Left colon (tissue), 2 donors: ENCODE data around the gene SLX9. TPM values are rescaled to one million over a fixed set of nuclear protein-coding genes. Genes with fewer than 3 reads are reported as not detected.
A peak's percentile ranks its signal among the peaks of the same experiment; 100 is the strongest.

ENCODE experiments used
- ATAC-seq: fragments of 200-7000 bp; cut with Tn5 transposase; one replicate; pipeline ENCODE4 v1.9.1; 2020; ENCODE audit warnings: mild to moderate bottlenecking, moderate library complexity
- DNase-seq, 2 donors: peaks; one replicate each; pipeline ENCODE4 v3.0.0-alpha.2; 2020
- intact Hi-C, 2 donors: fragments of 100-400 bp; cut with DNase I in 1 of 2; cut with micrococcal nuclease in 1 of 2; formaldehyde crosslinking; loops; one replicate each; pipeline versions ENCODE4 v1.11.2 to v1.14.0; 2022; cut with DNase I, micrococcal nuclease
- total RNA-seq, 2 donors: library from RNA; stranded (reverse); fragmentation: NEBNext Ultra II Directional; extraction: Animal tissue kit (Norgen Biotek cat#: 25700); gene quantifications; one replicate each; pipeline ENCODE4 v1.2.1, GENCODE V29; 2021
- donor health status: DM: no; HTN: no; CAD: no.
- donor health status: DM: yes; HTN: yes; CAD: no.

Gene SLX9
- total RNA-seq, 2 donors from 2014 or later = 22.3 to 30.5 TPM

DNA sequence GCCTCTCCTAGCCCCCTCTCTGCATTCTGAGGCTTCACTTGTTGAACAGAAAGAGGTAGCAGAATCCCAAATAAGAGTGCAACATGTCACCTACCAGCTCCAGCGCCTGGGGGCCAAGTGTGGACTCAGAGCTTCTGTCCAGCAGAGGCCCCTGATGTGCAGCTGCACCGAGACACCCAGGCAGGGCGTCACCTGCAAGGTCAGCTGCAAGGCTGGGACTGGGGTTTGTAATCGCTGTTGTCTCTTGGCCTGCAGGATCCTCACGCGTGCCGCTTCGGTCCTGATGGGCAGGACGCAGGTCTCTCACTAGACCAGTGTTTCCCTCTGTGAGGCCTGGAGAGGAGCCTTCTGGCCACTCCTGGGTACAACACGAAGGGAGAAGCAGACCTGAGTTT, 4.3 kb upstream of the SLX9 start:
- intact Hi-C loops = loop anchor here in 1 of 2 donors (10.0 kb wide), 1 partner anchor 131 kb away; the partner anchor contains the start of gene UBE2G2
- DNase-seq = no peak
- no peak for ATAC-seq

DNA sequence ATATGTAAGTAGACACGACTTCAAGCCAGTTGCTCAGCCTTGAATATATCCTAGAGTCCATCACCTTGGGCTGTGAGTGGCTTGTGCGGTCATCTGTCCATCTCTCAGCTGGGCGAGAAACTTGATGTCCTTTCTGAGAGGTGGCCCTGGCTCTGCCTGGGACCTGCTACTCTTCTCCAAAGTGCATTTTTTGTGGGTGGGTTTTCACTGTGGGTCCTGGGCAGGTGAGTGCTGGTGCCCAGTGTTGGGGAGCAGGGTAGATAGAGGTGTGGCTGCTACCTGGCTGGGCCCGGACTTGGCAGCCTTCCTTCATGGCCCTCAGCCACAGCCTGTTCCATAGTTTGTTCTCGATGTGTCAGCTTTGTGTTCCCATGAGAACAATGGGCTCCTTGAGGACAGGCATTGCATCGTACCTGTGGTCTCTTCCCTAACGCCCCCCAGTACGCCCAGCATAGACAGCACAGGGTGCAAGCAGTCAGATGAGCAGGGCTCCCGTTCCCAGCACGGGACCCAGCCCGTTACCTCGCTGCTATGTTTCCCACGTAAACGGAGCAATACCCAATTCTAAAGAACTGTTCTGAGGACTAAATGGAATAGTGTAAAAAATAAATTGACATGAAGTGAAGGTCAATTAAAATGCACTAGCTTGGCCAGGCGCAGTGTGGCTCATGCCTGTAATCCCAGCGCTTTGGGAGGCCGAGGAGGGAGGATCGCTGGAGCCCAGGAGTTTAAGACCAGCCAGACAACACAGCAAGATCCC, 877 bp upstream of the SLX9 start:
- DNase-seq = no peak
- ATAC-seq = no peak
- intact Hi-C loops = loop anchor here in 1 of 2 donors (10.0 kb wide), 1 partner anchor 134 kb away; the partner anchor contains the start of gene UBE2G2

DNA sequence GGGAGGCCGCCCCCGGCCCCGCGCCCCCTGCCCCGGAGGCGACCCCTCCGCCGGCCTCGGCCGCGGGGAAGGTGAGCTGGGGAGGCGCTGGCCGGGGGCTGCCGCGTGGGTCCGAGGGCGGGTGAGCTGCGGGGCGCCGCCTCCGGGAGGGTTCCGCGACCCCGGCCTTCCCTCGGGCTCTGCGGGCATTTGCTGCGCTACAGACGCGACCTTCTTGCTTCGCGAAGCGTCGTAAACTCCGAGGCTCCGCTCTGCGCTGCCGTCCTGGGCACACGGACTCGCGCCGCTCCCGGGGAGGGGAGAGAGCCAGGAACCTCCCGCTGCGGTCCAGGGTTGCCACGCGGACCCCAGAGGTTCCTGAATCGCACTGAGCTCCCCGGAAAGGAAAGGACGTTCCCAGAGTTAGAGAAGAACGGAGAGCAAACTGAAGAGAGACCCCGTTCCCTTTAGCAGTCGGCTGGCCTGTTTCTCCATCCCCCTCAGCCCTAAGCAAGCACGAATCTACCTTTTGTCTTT, 345 bp downstream of the SLX9 start:
- peak; percentile 34 for ATAC-seq
- no peak for DNase-seq
- intact Hi-C loops = no loop called here

DNA sequence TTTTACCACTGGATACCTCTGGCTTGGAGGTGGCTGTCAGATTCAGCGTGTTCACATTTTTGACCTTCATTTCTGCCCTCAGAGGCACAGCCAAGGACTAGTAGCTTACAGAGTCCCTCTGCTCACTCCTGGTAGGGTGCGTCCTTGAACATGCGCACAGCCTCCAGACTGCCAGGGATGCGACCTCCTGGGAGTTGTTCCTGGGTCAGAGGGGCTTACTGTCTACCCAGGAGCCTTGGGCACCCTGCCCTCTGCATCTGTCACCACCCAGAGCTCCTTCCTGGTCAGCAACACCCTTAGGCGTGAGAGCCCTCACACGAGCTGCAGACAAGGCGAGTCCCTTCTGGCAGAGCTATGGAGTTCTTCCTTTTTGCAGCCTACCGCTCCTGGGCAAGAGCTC, 1.7 kb downstream of the SLX9 start:
- intact Hi-C loops = no loop called here
- no peak for DNase-seq
- peak; percentile 52 for ATAC-seq

DNA sequence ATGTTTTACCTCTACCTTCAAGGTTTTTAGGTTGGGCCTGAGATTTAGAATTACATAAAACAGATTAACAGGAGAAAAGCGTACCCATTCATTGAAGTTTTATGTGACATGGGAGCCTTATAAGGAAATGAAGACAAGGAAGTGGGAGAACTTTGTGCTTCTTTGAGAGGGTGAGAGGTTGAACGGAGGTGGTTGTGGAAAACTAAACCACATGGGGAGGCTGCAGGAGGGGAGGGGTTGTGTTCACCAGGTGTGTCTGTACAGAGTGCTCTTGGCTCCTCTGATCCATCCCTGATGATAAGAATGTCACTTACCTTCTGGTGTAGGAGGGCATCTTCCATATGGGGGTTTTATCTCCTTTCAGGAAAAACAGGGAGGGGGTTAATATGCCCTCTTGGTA, 2.7 kb downstream of the SLX9 start:
- DNase-seq (no peak), ATAC-seq (peak; percentile 73)
- intact Hi-C loops = loop anchor here in 1 of 2 donors (2.0 kb wide), 1 partner anchor 184 kb away; no protein-coding TSS in a partner anchor

DNA sequence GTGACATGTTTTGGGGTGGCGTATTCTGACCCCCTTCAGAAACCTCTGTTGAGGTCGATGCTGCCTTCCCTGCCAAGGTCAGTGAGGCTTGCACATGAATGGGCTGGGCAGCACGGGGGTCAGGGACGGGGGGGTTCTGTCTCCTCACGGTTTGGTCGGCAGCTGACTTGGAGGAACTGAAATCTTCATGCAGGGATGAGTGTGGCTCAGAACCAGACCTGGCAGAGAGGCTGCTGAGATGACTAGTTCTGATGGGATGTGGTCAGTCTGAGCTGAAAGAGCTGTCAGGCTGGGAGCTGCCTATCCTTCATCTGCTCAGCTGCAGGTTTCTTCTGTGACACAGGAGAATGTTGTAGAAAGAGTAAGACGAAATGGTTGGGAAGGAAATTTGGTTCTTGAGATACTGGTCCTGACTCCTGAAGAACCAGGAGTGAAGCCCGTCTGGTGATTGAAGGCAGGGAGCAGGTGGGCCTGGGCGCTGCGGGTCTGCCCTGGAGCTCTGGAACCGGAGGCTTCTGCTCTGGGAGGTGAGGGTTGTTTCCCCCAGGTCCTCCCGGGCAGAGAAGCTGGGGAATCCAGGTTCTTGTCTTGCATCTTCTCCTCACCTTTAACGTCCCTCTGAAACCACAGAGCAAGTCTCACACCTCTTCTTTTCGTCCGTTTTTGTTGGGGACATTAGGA, 3.3 kb downstream of the SLX9 start:
- DNase-seq (no peak), ATAC-seq (no peak)
- intact Hi-C loops = loop anchor here in 1 of 2 donors (2.0 kb wide), 1 partner anchor 184 kb away; no protein-coding TSS in a partner anchor

DNA sequence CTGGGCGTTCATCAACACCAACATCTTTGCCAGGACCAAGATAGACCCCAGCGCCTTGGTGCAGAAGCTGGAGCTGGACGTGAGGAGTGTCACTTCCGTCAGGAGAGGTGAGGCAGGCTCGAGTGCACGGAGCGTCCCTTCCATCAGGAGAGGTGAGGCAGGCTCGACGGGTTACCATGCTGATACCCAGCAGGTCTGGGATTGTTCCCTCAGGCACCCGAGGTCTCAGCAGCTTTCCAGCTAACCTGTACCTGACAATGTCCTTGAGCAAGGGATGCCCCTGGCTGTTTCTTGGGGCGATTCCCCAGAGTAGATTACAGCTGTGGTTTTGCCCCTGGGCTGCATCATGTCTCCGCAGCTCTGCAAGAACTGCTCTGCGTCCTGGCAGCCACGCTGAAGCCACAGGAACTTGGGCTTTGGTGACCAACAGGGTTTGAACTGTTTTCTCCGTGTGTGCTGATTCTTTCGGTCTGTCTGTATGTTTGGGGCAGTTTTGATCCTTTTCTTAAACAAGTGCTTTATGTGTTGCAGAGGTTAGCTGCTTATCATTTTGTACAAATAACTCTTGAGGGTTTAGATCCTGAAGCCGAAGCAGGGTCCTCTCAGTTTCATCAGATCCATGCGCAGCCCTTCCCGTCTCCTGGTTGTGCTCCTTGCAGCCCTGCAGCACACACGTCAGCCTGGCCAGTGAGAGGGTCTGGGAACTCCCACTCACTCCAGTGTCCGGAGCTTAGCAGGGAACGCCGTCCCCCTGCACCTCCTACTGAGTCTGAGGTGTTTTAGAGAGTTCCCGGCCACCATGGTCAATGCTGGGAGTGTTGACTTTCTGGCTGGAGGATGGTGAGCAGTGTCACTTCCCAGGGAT, 4.1 kb downstream of the SLX9 start:
- no peak for DNase-seq
- intact Hi-C loops = loop anchor here in 1 of 2 donors (2.0 kb wide), 1 partner anchor 183 kb away; no protein-coding TSS in a partner anchor
- no peak for ATAC-seq

DNA sequence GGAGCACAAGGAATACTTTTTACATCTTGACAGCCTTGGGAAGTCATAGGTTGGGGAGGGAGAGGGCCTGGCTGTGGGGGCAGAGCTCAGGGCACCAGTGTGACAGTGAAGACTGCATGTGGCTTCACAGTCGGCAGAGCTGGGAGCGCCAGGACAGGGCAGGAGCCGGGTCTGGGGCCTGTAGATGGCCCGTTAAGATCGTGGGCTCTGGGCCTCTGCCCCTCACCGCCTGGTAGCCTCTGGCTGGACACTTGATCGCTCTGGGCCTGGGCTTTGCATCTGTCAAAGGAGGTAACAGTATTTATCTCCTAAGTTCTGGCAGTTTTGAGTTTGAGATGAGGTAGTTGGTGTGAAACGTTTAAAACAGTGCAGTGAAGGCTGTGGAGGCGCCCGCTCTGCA, 4.8 kb downstream of the SLX9 start:
- ATAC-seq (no peak), DNase-seq (no peak)
- intact Hi-C loops = no loop called here

DNA sequence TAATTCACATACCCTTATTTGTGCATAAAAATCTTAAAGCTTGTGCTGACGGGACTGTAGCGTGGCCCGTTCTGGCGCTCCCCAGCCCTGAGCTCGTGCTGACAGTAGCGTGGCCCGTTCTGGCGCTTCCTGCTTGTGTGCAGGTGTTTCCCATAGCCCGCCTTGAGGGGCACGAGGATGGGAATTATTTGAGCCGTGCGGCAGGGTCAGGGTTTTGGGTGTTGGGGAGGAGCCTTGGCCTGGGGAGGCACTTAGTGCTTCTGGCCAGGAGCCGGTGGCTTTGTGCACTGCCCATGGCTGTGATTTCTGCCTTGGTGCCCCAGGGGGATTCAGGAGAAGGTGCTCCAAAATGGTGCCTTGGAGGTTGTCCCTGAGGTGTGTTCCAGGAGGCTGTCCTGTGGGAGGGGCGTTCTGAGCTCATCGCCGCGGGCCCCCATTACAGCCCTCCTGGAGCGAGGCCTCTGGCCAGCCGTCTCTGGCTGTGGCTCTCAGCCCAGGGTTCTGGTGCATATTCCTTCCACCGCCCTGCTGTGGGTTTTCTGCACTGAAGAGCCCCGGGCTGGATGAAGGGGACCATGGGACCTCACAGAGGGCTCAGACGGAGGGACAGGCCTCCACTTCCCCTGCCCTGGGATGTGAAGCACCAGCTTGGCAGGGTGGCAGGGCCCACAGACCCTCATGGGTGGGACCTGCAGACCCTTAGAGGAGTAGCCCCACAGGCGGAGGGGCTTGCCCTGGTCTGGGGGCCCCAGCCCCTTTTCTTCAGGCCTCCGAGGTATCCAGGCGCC, 6.6 kb downstream of the SLX9 start:
- DNase-seq (no peak), ATAC-seq (no peak)
- intact Hi-C loops = loop anchor here in 1 of 2 donors (5.0 kb wide), 1 partner anchor 191 kb away; no protein-coding TSS in a partner anchor

DNA sequence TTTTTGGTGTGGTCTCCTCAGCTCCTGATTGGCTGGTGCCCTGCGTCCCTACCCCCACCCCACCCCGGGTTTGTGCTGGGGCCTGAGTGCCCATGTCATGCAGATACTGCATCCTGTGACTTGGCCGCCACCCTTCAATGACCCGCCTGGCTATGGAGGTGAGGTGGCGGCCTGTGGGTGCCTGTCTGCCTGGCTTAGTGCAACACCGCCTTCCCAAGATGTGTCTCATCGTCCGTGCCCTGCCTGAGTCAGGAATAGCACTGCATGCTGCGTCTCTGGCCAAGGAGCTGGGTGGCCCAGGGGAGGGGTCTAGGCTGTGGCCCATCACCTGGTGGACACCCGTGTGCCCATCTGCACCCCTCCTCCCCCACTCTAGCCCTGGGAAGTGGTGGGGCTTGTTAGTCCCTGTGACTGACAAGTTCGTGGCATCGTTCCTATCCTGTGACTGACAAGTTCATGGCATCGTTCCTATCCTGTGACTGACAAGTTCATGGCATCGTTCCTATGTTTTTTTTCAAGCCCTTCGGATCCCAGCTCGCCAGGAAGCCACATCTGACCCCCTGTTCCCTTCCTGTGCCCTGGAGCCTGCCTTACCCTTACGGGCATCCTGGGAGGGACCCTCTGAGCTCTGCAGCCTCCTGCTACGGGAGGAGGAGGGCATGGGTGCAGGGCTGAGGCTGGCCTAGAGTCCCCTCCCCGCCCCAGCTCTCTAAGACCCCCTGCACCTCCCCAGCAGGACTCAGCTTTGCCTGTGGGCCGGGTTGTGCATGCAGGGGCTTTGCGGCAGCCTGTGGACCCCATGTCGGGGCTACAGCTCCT, 7.5 kb downstream of the SLX9 start:
- ATAC-seq (no peak), DNase-seq (no peak)
- intact Hi-C loops = loop anchor here in 1 of 2 donors (5.0 kb wide), 1 partner anchor 190 kb away; no protein-coding TSS in a partner anchor

DNA sequence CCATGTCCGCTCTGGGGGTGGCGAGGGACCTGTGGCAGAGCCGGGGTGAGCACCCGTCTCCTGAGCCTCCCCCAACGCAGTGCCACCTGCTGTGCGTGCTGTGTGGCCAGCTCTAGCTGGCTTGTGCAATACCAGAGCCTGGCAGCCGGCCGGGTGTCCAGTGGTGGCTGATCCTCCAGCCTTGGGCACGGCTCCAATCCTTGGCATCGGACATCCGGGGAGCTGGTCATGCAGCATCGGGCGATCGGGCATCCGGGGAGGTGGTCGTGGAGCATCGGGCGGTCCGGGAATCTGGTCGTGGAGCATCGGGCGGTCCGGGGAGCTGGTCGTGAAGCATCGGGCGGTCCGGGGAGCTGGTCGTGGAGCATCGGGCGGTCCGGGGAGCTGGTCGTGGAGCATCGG, 8.1 kb downstream of the SLX9 start:
- DNase-seq (no peak), ATAC-seq (no peak)
- intact Hi-C loops = loop anchor here (2.0 to 5.0 kb wide), 2 partner anchors 189 kb away; no protein-coding TSS in a partner anchor

DNA sequence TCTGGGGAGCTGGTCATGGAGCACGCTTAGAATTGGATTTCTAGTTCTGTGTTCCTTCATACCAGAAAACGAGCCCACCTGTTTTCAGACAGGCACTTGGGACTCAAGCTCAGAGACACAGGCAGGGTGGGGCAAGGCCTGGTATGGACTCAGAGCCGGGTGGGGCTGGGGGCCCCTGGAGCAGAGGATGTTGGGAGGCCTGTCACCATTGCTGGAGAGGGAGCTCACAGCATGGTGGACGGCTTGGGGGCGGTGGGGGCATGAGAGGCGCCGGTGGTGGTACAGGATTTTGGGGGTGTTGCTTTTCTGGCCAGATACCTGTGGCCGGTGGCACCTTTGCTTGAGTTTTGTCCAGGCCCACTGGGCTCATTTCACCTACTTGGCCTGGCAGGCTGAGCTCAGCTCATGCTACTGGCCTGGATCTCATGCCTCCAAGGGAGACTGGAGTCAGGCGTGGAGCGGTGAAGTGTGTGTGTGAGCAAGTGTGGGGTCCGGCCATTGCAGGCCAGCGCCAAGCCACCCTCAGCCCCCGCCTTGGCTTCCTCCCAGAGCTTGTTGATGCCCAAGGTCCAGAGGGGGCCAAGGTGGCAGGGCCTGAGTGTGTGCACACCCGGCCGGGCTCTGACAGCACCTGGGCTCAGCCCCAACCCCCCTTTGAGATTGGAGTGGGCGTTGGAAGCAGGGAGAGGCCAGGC, 8.7 kb downstream of the SLX9 start:
- intact Hi-C loops = loop anchor here (2.0 to 5.0 kb wide), 2 partner anchors 188 to 189 kb away; no protein-coding TSS in a partner anchor
- DNase-seq = no peak
- no peak for ATAC-seq

DNA sequence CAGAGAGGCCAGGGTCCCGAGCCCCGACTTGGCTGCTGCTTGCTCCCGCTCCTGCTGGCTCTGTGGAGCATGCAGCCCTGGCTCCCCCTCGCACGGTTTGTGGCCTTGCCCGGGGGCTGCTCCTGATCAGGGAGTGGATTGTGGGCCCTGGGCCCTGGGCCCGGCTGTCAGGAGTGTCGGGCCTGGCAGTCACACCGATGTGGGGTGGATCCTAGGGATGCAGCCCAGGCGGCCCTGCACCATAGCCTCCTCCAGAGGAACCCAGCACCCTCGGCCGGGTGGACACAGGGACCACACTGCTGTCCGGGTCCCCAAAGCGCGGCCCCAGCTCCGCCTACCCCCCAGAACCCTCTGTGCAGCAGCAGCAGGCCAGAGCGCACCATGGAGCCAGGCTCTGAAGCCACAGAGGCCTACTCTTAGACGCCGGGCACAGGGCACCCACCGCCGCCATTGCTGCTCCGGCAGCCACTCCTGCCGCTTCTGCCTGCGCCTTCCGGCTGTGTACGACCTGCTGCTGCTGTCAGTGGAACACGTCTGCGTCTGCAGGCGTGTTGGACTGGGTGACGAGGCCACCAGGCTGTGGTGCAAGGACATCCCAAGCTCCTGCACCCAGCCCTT, 9.4 kb downstream of the SLX9 start:
- intact Hi-C loops = loop anchor here (2.0 to 5.0 kb wide), 2 partner anchors 188 kb away; no protein-coding TSS in a partner anchor
- peak; percentile 23 for ATAC-seq
- DNase-seq = no peak

DNA sequence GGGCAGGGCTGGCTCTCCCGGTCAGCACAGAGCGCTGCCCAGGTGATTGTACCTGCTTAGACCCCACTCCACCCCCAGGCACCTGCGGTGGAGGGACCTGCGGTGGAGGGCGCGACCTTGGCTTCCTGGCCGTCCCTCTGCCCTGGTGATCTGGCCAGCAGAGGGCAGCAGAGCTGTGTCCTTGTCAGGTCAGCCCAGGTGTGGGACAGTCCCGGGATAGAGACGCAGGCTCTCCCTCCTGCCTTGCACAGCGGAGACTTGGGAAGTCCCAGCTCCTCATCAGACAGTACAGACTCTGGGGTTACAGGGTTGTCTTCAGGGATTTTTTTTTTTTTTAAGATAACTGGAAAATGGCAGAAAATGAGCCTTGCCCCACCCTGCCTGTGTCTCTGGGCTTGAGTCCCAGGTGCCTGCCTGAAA, 10.0 kb downstream of the SLX9 start:
- DNase-seq (peak; percentile 79 to 95), ATAC-seq (peak; percentile 87)
- intact Hi-C loops = loop anchor here (2.0 to 5.0 kb wide), 2 partner anchors 187 to 188 kb away; no protein-coding TSS in a partner anchor

DNA sequence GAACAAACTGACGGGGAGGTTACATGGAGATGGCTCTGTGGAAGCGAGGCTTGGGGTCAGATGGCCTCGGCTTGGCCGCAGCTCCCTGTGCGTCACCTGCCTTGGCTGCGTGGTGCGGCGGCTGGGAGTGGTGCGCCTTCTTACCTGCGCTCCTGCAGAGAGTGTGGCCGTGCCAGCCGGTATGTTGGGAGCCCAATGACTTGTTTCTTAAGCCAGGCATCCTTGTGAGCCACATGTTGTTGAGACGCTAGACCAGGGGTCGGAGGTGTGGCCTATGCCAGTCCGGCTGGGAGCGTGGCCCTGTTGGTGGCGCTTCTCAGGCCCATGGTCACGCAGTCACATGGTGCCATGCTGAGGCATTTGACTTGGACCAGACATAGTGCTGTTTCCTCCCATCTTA, 10.5 kb downstream of the SLX9 start:
- DNase-seq (no peak), ATAC-seq (no peak)
- intact Hi-C loops = no loop called here
